ENCODE results near the gene JPH3.
A peak's percentile ranks its signal among the peaks of the same experiment; 100 is the strongest.

Gene JPH3

DNA sequence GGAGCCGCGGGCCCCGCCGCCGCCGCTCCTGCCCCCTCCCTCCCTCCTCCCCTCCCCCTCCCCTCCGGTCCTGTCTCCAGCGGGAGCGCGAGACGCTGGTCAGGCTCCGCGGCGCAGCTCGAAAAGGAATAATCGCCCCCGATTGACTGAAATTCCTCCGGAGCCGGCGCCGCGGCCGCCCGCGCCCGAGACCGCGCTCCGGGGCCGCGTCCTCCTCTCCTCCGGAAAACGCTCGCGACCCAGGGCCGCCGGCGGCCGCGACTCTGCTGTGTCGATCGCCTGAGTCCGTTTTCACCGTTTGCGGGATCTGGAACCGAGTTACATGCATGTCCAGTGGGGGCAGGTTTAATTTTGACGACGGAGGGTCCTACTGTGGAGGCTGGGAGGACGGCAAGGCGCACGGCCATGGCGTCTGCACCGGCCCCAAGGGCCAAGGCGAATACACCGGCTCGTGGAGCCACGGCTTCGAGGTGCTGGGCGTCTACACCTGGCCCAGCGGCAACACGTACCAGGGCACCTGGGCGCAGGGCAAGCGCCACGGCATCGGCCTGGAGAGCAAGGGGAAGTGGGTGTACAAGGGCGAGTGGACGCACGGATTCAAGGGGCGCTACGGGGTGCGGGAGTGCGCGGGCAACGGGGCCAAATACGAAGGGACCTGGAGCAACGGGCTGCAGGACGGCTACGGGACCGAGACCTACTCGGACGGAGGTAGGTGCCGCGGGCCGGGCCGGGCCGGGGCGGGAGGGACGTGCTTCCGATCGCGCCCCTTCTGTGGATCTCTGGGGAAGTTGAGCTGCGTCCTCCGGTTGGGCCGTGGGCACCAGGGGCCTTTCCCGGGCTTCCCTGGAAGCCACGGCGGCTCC is 744 bp downstream of the JPH3 start:
- DNase-seq, result no peak

DNA sequence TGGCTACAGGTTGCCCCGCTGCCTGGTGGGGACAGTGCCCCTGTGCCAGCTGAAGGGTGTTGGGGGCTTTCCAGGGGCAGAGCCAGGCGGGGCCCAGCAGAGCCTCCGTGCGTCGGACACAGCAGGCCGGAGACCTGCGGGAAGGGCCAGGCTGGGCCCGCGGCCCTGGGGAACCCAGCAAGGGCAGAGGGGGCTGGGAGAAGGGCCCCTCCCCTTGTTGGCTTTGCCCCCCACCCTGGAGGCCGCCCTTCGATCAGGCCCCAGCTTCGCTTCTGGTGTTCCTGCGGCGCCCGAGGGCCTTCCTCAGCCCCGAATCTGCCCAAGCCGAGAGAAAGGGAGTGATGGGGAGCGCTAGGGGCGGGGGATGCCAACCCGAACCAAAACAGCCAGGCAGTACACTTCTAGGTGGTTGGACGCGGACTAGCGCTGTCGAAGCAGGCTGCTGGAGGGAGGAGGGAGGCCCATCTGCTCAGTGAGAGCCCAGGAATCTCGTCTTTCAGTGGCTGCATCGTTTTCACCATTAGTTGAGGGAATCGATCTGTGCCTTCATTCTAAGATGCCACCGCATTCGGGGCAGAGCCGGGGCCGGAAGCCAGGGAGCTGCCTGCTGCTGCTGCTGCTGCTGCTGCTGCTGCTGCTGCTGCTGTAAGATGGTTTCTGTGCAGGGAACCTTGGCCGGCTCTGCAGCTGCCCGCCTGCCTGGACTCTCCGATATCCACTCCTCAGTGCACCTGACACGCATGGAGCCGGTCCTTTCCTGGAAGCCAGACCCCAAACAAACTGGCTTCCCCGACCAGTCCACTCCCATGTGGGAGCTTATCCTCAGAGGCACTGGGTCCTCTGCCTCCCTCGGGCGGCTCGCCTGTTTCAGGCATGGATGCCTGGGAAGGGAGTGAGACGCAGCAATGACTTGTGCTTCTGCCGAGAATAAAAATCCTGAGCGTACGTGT is 1.7 kb downstream of the JPH3 start:
- peak; percentile 19 for DNase-seq

DNA sequence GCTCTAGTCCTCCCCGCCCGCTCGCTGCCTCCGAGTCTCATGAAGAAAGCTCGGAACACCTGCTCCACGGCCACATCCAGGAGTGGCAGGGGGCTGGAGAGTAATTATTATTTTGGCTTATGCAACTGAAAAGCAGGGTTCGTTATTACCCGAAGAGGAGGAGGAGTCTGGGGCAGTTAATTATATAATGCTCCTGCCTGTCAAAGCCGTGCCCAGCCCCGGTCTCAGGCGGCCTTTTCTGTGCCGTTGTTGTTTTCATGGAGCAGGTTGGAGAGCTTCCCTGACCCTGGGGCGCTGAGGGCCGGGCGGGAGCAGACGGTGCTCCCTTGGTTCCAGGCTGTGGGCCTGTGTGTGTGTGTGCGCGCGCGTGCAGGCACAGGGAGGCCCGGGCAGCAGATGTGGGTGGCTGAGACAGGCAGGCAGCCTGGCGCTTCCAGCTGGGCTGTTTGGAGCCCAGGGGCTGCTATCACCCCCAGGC is 2.4 kb downstream of the JPH3 start:
- DNase-seq, result no peak

GRCh38 chr16:87607223-87607622 is 4.9 kb downstream of the JPH3 start:
- no peak for DNase-seq

DNA sequence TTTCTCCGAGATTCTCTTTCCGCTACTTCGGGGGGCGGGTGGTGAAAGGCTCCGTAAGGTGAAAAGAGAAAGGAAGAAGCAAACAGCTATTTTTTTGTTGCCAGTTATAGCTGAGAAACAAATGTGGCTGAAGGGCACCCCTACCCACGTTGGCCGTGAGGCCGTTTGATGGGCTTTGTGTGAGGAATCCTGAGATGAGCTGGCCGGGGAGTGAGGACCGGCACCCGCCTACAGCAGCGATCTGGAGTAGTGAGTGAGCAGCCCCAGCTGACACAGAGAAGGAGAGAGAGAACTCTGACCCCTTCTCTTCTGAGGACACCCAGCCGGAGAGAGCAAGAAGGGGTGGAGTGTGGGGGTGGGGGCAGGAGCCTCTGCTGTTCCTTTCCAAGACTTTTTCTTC is 5.6 kb downstream of the JPH3 start:
- no peak for DNase-seq

GRCh38 chr16:87608400-87608985 is 6.2 kb downstream of the JPH3 start:
- DNase-seq, result no peak

GRCh38 chr16:87610026-87610425 is 7.7 kb downstream of the JPH3 start:
- DNase-seq, result no peak

- no peak for DNase-seq
Observed at GRCh38 chr16:87611456-87611855, 9.1 kb downstream of the JPH3 start.

DNA sequence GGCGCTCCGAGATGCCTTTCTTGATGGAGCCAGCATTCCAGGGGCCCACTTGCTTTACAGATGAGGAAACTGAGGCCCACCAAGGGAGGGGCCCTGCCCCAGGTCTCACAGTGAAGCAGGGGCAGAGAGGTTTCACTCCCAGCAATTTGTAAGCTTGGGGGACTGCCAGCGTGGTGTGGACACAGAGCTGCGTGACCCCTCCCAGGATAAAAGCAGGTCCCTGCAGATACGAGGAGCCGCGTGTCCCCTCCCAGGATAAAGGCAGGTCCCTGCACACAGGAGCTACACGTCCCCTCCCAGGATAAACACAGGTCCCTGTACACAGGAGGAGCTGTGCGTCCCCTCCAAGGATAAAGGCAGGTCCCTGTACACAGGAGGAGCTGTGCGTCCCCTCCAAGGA is 11.7 kb downstream of the JPH3 start:
- no peak for DNase-seq

DNA sequence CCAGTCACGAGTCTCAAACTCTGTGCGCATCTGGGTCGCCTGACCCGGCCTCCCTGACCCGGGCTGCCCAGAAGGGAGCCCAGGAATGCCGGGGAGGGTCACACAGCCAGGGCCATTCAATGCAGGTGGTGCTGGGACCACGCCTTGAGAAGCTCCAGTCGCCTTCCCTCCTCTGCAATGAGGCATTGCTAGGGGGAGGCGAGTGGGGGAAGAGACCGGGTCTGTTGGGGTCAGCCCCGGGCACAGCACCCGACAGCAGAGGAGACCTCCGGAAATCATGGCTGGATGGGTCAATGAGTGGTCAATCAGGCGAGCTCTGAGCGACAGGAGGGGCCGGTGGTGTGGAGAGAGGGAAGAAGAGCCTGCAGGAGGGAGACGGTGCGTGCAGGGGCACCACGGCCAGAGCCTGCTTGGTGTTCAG is 13.3 kb downstream of the JPH3 start:
- no peak for DNase-seq

DNA sequence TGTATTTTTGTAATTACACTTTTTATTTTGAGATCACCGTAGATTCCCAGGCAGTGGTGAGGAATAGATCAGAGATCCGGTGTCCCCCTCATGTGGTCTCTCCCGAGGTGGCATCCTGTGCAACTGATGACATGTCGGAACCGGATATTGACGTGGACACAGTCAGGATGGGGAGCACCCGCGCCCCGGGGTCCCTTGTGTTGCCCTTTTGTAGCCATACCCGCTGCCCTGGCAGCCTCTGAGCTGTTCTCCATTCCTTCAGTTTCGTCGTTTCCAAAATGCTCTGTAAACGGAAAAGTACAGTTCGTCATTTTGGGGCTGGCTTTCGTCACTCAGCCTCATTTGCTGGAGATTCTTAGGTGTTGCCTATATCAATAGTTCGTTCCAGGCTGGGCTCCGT is 14.2 kb downstream of the JPH3 start:
- no peak for DNase-seq

DNA sequence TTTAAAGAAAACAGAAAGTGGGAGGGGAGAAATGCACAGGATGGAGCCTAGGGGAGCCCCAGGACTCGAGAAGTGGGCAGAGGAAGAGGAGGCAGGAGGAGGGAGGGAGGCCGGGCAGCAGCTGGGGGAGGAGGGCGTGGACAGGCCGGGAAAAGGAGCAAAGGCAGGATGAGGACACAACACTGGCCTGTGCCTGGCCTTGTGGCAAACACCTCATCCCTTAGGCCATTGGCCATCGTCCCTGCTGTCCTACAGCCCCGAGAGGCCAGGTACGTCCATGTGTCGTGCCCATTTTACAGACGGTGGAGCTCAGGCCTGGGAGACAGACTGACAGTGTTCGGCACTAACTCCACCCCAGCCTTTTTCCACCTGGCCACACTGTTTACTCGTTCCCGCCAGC is 15.9 kb downstream of the JPH3 start:
- DNase-seq, result no peak

- no peak for DNase-seq
Observed at GRCh38 chr16:87619360-87620200, 17.3 kb downstream of the JPH3 start.

GRCh38 chr16:87620201-87620495 is 17.8 kb downstream of the JPH3 start:
- DNase-seq, result no peak

DNA sequence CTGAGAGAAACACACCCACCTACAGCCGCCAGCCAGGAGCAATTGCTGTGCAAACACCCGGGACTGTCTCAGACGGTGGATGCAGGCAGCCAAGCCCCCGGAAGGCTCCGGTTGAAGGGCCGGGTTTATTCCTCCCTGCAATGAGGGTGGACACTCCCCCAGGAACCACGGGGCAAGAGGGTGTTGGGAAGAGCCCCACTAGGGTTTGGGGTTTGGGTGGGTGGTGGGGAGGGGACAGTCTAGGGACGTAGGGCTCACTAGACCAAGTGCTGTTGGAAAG is 19.2 kb downstream of the JPH3 start:
- DNase-seq, result no peak

DNA sequence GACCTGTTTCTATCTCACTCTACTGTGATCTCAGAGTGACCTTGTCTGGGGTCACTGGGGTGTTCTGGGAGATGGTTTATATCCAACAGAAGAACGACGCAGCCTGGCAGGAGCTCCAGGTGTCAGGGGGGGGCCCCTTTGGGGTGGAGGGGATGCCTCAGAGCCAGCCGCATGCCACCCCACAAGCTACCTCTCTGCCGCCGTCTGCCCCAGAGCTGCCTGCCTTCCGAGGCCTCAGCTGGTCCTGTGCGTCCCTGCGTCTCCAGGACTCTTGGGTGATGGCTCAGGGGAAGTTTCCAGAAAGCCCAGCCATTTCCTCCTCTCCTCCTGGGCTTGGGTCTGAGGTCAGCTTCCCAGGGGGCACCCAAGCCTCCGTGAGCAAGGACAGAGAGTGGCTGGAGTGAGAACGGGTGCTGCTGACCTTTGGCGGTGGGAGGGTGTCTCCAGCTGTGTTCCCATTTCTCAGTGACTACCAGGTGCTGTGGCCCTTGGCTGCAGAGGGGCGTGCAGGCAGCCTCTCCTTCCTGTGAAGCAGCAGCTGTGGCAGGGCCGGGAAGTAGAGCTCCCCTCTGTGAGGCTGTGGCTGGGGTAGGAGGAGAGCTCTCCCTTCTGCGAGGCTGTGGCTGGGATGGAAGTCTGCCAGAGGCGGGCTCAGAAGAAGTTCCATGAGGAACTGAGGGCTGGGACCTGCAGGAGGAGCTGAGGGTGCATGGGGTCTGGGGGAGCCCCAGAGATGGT is 19.8 kb downstream of the JPH3 start:
- no peak for DNase-seq

DNA sequence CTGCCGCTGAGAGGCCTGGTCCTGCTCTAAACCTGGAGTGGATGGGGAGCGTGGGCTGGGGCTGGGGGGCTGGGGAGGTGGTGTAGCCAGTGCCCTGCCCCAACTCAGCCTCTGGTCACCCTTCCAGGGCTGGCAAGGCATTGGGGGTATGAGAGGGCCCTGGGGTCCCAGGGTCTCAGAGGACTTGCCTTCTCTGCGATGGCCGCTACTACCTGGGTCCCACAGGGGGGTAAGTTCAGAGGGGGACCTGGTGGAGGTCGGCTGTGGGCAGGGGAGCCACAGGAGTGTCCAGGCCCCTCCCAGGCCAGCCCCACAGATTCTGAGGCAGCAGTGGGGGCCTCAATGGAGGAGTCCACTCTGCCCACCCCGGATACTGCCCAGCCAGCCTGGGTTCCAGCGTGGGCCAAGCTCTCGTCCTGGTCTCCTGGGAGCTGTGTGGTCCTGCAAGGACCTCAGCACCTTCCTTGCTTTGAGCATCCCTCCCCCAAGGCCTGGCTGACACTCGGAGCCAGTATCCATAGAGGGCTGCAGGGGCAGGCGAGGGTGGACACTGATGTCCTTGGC is 20.5 kb downstream of the JPH3 start:
- DNase-seq, result no peak

GRCh38 chr16:87625241-87625797 is 23.0 kb downstream of the JPH3 start:
- no peak for DNase-seq

- no peak for DNase-seq
Observed at GRCh38 chr16:87626401-87626800, 24.1 kb downstream of the JPH3 start.

- DNase-seq, result no peak
Observed at GRCh38 chr16:87626905-87627304, 24.6 kb downstream of the JPH3 start.

- no peak for DNase-seq
Observed at GRCh38 chr16:87627542-87628245, 25.4 kb downstream of the JPH3 start.

All from NCI-H1417 treated with DMSO at 0.1 percent for 48 hours (cell line).